Erythroblast (primary cell): ENCODE data around the gene ERAS.

ENCODE experiments used
- GATA1 ChIP-seq: IDR thresholded peaks from 2 replicates; pipeline ENCODE4 v1.6.1; 2011; ENCODE audit warnings: low read depth, mild to moderate bottlenecking, control low read depth, low read length, moderate library complexity
- POLR2A ChIP-seq: IDR thresholded peaks from 2 replicates; pipeline ENCODE4 v1.6.1; 2011; ENCODE audit warnings: mild to moderate bottlenecking, low read length

DNA sequence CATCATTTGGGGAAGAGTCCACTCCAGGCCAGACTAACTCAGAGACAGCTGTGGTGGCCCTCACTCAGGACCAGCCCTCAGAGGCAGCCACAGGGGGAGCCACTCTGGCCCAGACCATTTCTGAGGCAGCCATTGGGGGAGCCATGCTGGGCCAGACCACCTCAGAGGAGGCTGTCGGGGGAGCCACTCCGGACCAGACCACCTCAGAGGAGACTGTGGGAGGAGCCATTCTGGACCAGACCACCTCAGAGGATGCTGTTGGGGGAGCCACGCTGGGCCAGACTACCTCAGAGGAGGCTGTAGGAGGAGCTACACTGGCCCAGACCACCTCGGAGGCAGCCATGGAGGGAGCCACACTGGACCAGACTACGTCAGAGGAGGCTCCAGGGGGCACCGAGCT lies 3.3 kb upstream of the ERAS start:
- TF ChIP-seq POLR2A (no peak), GATA1 (no peak)
